H4 (cell line): ENCODE measurements around the gene HHIPL1. TPM values are rescaled to one million over a fixed set of nuclear protein-coding genes. Genes with fewer than 3 reads are reported as not detected.

Source experiments
- total RNA-seq: library from RNA; depleted of rRNA; stranded (reverse); fragments of >200 nt; shearing (Covaris generic); gene quantifications from 2 replicates; pipeline ENCODE4 v1.2.3, GENCODE V29; 2014; rRNA removed

The HHIPL1 gene
- total RNA-seq, 1 experiment from 2014 or later: 0.02 TPM

Other genes starting within 250 kb of the HHIPL1 start
- 34.2 and 35.8 TPM in 2 replicates for gene SETD3, start 164.3 kb upstream of the HHIPL1 start, total RNA-seq
- 9.1 and 15.9 TPM in 2 replicates for gene CCNK, start 163.7 kb upstream of the HHIPL1 start, total RNA-seq
- gene CCDC85C, start 40.9 kb upstream of the HHIPL1 start, total RNA-seq: 5.7 and 5.8 TPM in 2 replicates
- not detected in 2 replicates for gene CYP46A1, start 39.2 kb downstream of the HHIPL1 start, total RNA-seq
- 18.3 and 18.5 TPM in 2 replicates for gene EML1, start 148.3 kb downstream of the HHIPL1 start, total RNA-seq